SK-N-SH (cell line): ENCODE data around the gene ARL3. TPM values are rescaled to one million over a fixed set of nuclear protein-coding genes. Genes with fewer than 3 reads are reported as not detected.

ENCODE experiments used
- CTCF ChIA-PET: fragments of 300-600, 350-600 bp; formaldehyde crosslinking; extraction: SDS; loops from one replicate; lab custom pipeline; 2021; lab: Yijun Ruan, JAX
- POLR2A ChIA-PET: fragments of 350-600 bp; sonication (Branson Sonifier 250); formaldehyde crosslinking; extraction: SDS; loops from one replicate; lab custom pipeline; 2020; ENCODE audit warnings: antibody characterized with exemption, inconsistent platforms; lab: Yijun Ruan, JAX
- DNase-seq: peaks from one replicate; pipeline ENCODE4 v3.0.0; 2012
- H2AFZ ChIP-seq: fragments of 200-600 bp; sonication (generic); 2 replicates; pipeline ENCODE4 v1.8.1; 2016; ENCODE audit warnings: antibody characterized with exemption, mild to moderate bottlenecking, low read depth
- H3F3A ChIP-seq: fragments of 200-600 bp; sonication (generic); replicated peaks from 2 replicates; pipeline ENCODE3; 2016; ENCODE audit warnings: antibody characterized with exemption, mild to moderate bottlenecking; ENCODE audit not compliant: insufficient read depth
- H3K27ac ChIP-seq, 2 experiments: fragments of 200-500 bp in 1 of 2; fragments of 200-600 bp in 1 of 2; sonication (Bioruptor generic) in 1 of 2; sonication (generic), shearing (Covaris generic) in 1 of 2; 2 replicates each; pipeline versions ENCODE4 v1.5.1 to v1.6.1; 2014 to 2016; ENCODE audit warnings: low read depth in 2 of 2, inconsistent platforms in 1 of 2, low read length in 1 of 2, mild to moderate bottlenecking in 1 of 2, mixed read lengths in 1 of 2
- H3K27me3 ChIP-seq: fragments of 200-600 bp; sonication (generic), shearing (Covaris generic); 2 replicates; pipeline ENCODE4 v1.6.1; 2016; ENCODE audit warnings: mixed run types; ENCODE audit not compliant: insufficient read depth
- H3K36me3 ChIP-seq, 2 experiments: fragments of 200-500 bp in 1 of 2; fragments of 200-600 bp in 1 of 2; sonication (Bioruptor generic) in 1 of 2; sonication (generic) in 1 of 2; replicated peaks in 1 of 2; 2 replicates each; pipeline versions ENCODE3 to v1.5.1; 2014 to 2016; ENCODE audit warnings: low read length in 1 of 2, mild to moderate bottlenecking in 1 of 2; ENCODE audit not compliant: insufficient read depth in 2 of 2, control insufficient read depth in 1 of 2
- H3K4me1 ChIP-seq, 2 experiments: fragments of 200-500 bp in 1 of 2; fragments of 200-600 bp in 1 of 2; sonication (Bioruptor generic) in 1 of 2; sonication (generic), shearing (Covaris generic) in 1 of 2; 2 replicates each; pipeline versions ENCODE4 v1.5.1 to v1.6.1; 2014 to 2016; ENCODE audit warnings: low read depth in 1 of 2, low read length in 1 of 2, mixed run types in 1 of 2; ENCODE audit not compliant: insufficient read depth in 2 of 2, control insufficient read depth in 1 of 2
- H3K4me2 ChIP-seq: fragments of 200-600 bp; sonication (generic), shearing (Covaris generic); 2 replicates; pipeline ENCODE4 v1.6.1; 2017; ENCODE audit warnings: mixed run types
- H3K4me3 ChIP-seq, 2 experiments: fragments of 200-500 bp in 1 of 2; fragments of 200-600 bp in 1 of 2; sonication (Bioruptor generic) in 1 of 2; sonication (generic), shearing (Covaris generic) in 1 of 2; 2 replicates each; pipeline versions ENCODE4 v1.5.1 to v1.8.1; 2014 to 2016; ENCODE audit warnings: low read depth in 2 of 2, inconsistent platforms in 1 of 2, low read length in 1 of 2, mild to moderate bottlenecking in 1 of 2, mixed read lengths in 1 of 2, moderate library complexity in 1 of 2
- H3K79me2 ChIP-seq: fragments of 200-600 bp; sonication (generic); 2 replicates; pipeline ENCODE4 v1.8.1; 2017; ENCODE audit warnings: mild to moderate bottlenecking; ENCODE audit not compliant: insufficient read depth
- H3K9ac ChIP-seq: fragments of 200-600 bp; sonication (generic); 2 replicates; pipeline ENCODE4 v1.6.1; 2017; ENCODE audit warnings: mixed run types
- H3K9me2 ChIP-seq: fragments of 200-600 bp; sonication (generic); 2 replicates; pipeline ENCODE4 v1.6.1; 2017; ENCODE audit warnings: mixed run types
- H3K9me3 ChIP-seq: fragments of 200-600 bp; sonication (generic); 2 replicates; pipeline ENCODE4 v1.6.1; 2017; ENCODE audit warnings: mixed run types, mild to moderate bottlenecking, moderate library complexity
- H4K20me1 ChIP-seq: fragments of 200-600 bp; sonication (generic); 2 replicates; pipeline ENCODE4 v1.6.1; 2017; ENCODE audit warnings: mild to moderate bottlenecking, mixed run types; ENCODE audit not compliant: insufficient read depth
- CTCF ChIP-seq: fragments of 200-600 bp; sonication (generic); IDR thresholded peaks from 2 replicates; pipeline ENCODE4 v1.6.1; 2017; ENCODE audit warnings: antibody characterized with exemption, mild to moderate bottlenecking, moderate library complexity
- EP300 ChIP-seq, 2 experiments: IDR thresholded peaks; 2 replicates each; pipeline versions ENCODE4 v1.4.0 to v1.6.1; 2012; ENCODE audit warnings: borderline replicate concordance in 1 of 2, low read depth in 1 of 2, low read length in 1 of 2
- FOSL2 ChIP-seq: IDR thresholded peaks from 2 replicates; pipeline ENCODE4 v1.4.0; 2012; ENCODE audit warnings: low read depth, mild to moderate bottlenecking, moderate library complexity, borderline replicate concordance
- FOXM1 ChIP-seq: IDR thresholded peaks from 2 replicates; pipeline ENCODE4 v1.4.0; 2012; ENCODE audit warnings: low read depth, mild to moderate bottlenecking
- GABPA ChIP-seq: IDR thresholded peaks from 2 replicates; pipeline ENCODE4 v1.4.0; 2012; ENCODE audit warnings: low read depth, mild to moderate bottlenecking
- GATA2 ChIP-seq: sonication (generic); formaldehyde crosslinking; IDR thresholded peaks from 2 replicates; pipeline ENCODE4 v1.5.0; 2020; ENCODE audit warnings: mild to moderate bottlenecking, missing genetic modification reagents
- JUND ChIP-seq: IDR thresholded peaks from 2 replicates; pipeline ENCODE4 v1.4.0; 2012
- MAX ChIP-seq: IDR thresholded peaks from 2 replicates; pipeline ENCODE4 v1.4.0; 2012; ENCODE audit warnings: low read depth
- MXI1 ChIP-seq: IDR thresholded peaks from 2 replicates; pipeline ENCODE4 v1.6.1; 2012; ENCODE audit warnings: mild to moderate bottlenecking, low read depth, low read length, improper control_type of control experiment
- NFIC ChIP-seq: IDR thresholded peaks from 2 replicates; pipeline ENCODE4 v1.4.0; 2012; ENCODE audit warnings: borderline replicate concordance
- PBX3 ChIP-seq: IDR thresholded peaks from 2 replicates; pipeline ENCODE4; 2012
- POLR2AphosphoS5 ChIP-seq: IDR thresholded peaks from 2 replicates; pipeline ENCODE4 v1.6.1; 2012; ENCODE audit warnings: low read depth, low read length
- RXRA ChIP-seq: IDR thresholded peaks from 2 replicates; pipeline ENCODE4 v1.4.0; 2012; ENCODE audit warnings: low read depth, mild to moderate bottlenecking, borderline replicate concordance
- TAF1 ChIP-seq: IDR thresholded peaks from 2 replicates; pipeline ENCODE4 v1.6.1; 2012; ENCODE audit warnings: low read depth, mild to moderate bottlenecking, low read length, moderate library complexity, borderline replicate concordance
- TCF12 ChIP-seq: IDR thresholded peaks from 2 replicates; pipeline ENCODE4 v1.4.0; 2012
- WGBS: methylation state at CpG from one replicate; pipeline ENCODE4 v1.1.6; 2017; ENCODE audit warnings: low lambda C conversion rate; 5-methylcytosine and 5-hydroxymethylcytosine counted together
- polyA plus RNA-seq, 3 experiments: library from polyadenylated mRNA; depleted of rRNA; stranded (reverse); fragments of >200 nt; gene quantifications; 2 replicates each; pipeline ENCODE4 v1.2.3, GENCODE V29; 2012

The ARL3 gene
- polyA plus RNA-seq, 1 of the 3 experiments (the other 2 are of a cell fraction) = 11.2 TPM

GRCh38 chr10:102646610-102647442, 67.4 kb downstream of the ARL3 start:
- peaks cover 68% of the 10 kb centered on the region for H4K20me1 ChIP-seq
- H2AFZ ChIP-seq = no peak overlapping the region
- H3K9me2 ChIP-seq = no peaks in the 10 kb centered on the region
- peaks cover 28 to 52% of the 10 kb centered on the region in 2 experiments; a peak in 3 of 4 replicates for H3K4me1 ChIP-seq
- peak; percentile 73 for DNase-seq
- ChIA-PET CTCF (interaction anchor here (0.7 to 4.7 kb wide), 6 partner anchors 12 to 142 kb away, joined by 3 to 56 read pairs (median 16); partner anchors contain the start of gene SUFU), POLR2A (interaction anchor here (0.5 to 3.5 kb wide), 4 partner anchors 9 to 883 kb away, joined by 3 to 33 read pairs (median 14); no protein-coding TSS in a partner anchor)
- peaks cover 21% of the 10 kb centered on the region for H3F3A ChIP-seq
- H3K79me2 ChIP-seq = peaks cover 89% of the 10 kb centered on the region
- H3K9ac ChIP-seq = peak overlapping the region; percentile 99
- H3K36me3 ChIP-seq = peaks cover 4 to 6% of the 10 kb centered on the region in 2 experiments
- H3K27ac ChIP-seq = peak overlapping the region; percentile 92 to 93
- no peaks in the 10 kb centered on the region for H3K27me3 ChIP-seq
- no peaks in the 10 kb centered on the region for H3K9me3 ChIP-seq
- H3K4me3 ChIP-seq = peak overlapping the region; percentile 56 to 99
- peak overlapping the region; percentile 96 for H3K4me2 ChIP-seq
- TF ChIP-seq POLR2AphosphoS5 (peak; percentile 61), MXI1 (peak; percentile 36; the same call in 1 of the 2 replicates), MAX (0 out of 2 replicates have a peak, but pooled peaks have one; percentile 2), CTCF (no peak), PBX3 (peak; percentile 9; the same call in 1 of the 2 replicates)
- TF ChIP-seq, all 33 proteins: peak for 4
- 55% methylated on average over 17 of the region's 18 CpGs for WGBS

GRCh38 chr10:102645741-102646609, 68.2 kb downstream of the ARL3 start:
- H3K9me3 ChIP-seq = no peaks in the 10 kb centered on the region
- DNase-seq = peak; percentile 66
- no peaks in the 10 kb centered on the region for H3K27me3 ChIP-seq
- ChIA-PET CTCF (interaction anchor here (0.7 to 4.7 kb wide), 14 partner anchors 8 to 143 kb away, joined by 3 to 56 read pairs (median 13); partner anchors contain the start of genes ACTR1A, ARL3, SFXN2 and SUFU), POLR2A (interaction anchor here (0.5 to 3.5 kb wide), 7 partner anchors 10 to 884 kb away, joined by 3 to 33 read pairs (median 12); partner anchors contain the start of genes ARL3, SFXN2 and WBP1L)
- WGBS = 0% methylated on average over 13 of the region's 29 CpGs
- H3K36me3 ChIP-seq = peaks cover under 1 to 4% of the 10 kb centered on the region in 2 experiments
- H3K27ac ChIP-seq = peak overlapping the region; percentile 92 to 93
- no peaks in the 10 kb centered on the region for H3K9me2 ChIP-seq
- peaks cover 81% of the 10 kb centered on the region for H3K79me2 ChIP-seq
- TF ChIP-seq JUND = peak; percentile 77
- peak; percentile 50; the same call in 1 of the 2 replicates for TF ChIP-seq TCF12
- peak in 1 of 2 experiments; percentile 31; a peak in 1 of 4 replicates for TF ChIP-seq EP300 (IDR thresholded peaks at IDR 0.05; ENCODE audit: borderline replicate concordance in 1 of 2, low read depth in 1 of 2, low read length in 1 of 2)
- peak; percentile 23; the same call in 1 of the 2 replicates for TF ChIP-seq MAX
- peak; percentile 83; the same call in 1 of the 2 replicates for TF ChIP-seq FOSL2
- TF ChIP-seq FOXM1 = no peak
- no peak for TF ChIP-seq GATA2 (CRISPR knock-in tag)
- peak; percentile 47 for TF ChIP-seq GABPA
- 0 out of 2 replicates have a peak, but pooled peaks have one; percentile 0 for TF ChIP-seq MXI1
- peak; percentile 34; the same call in 1 of the 2 replicates for TF ChIP-seq NFIC
- 0 out of 2 replicates have a peak, but pooled peaks have one; percentile 3 for TF ChIP-seq PBX3
- TF ChIP-seq RXRA = no peak; the same call in 1 of the 2 replicates
- TF ChIP-seq TAF1 = peak; percentile 38; the same call in 1 of the 2 replicates
- H4K20me1 ChIP-seq = peaks cover 59% of the 10 kb centered on the region
- peaks cover 26% of the 10 kb centered on the region for H3F3A ChIP-seq
- H3K9ac ChIP-seq = peak overlapping the region; percentile 99
- H3K4me1 ChIP-seq = peaks cover 28 to 52% of the 10 kb centered on the region in 2 experiments
- peak overlapping the region; percentile 56 to 99 for H3K4me3 ChIP-seq
- H3K4me2 ChIP-seq = peak overlapping the region; percentile 96
- no peak overlapping the region for H2AFZ ChIP-seq
